ENCODE measurements around the gene NACC2.

Gene NACC2

DNA sequence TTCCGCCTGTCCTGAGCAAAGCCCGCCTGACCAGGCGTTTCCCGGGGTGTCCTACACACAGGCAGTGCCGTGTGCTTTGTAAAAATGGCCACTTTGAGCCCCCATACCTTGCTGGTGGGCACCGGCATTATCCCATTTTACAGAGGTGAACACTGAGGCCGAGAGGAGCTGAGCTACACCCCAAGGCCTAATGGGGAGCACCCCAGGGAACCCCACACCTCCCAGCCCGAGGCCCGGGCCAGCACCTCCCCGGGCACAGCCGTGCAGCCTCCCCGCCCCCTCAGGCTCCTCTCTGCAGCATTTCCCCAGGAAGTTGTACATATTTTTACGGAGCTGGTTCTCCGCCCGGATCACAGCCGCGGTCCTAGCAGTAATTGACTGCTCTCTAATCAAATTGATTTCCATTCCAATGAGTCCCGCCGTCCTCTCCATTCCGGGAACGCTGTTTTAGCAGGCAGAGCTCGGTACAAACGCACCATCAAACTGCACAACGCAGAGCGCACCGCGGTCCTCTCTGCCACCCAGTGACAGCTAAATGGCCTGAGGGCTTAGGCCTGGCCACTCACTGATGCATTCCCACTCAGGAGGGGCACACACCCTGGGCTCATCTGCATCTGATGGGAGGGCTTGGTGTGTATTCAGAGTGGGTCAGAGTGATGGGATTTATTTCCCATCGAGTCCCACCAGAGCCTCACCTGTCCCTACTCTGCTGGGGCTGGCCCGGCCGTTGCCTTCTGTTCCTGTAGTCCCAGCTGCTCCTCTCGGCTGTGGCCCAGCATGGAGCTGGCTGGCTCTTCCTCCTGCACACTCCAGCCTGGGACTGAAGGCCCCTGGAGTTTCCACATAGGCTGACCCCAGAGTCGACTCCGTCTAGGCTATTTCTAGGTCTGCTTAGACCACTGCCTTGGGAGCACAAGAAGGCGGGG lies 97.7 kb downstream of the NACC2 start:
- no peaks in the 10 kb centered on the region for H3K4me1 Mint-ChIP-seq
- no peaks in the 10 kb centered on the region for H3K27me3 Mint-ChIP-seq
- DNase-seq (ENCODE audit: low spot score in 2 of 2) (no peak), ATAC-seq (ENCODE audit: low read depth) (no peak)
- H3K9me3 Mint-ChIP-seq: no peaks in the 10 kb centered on the region
- H3K36me3 Mint-ChIP-seq: no peaks in the 10 kb centered on the region
- H3K27ac Mint-ChIP-seq: no peak overlapping the region
- H3K4me3 Mint-ChIP-seq: no peak overlapping the region

DNA sequence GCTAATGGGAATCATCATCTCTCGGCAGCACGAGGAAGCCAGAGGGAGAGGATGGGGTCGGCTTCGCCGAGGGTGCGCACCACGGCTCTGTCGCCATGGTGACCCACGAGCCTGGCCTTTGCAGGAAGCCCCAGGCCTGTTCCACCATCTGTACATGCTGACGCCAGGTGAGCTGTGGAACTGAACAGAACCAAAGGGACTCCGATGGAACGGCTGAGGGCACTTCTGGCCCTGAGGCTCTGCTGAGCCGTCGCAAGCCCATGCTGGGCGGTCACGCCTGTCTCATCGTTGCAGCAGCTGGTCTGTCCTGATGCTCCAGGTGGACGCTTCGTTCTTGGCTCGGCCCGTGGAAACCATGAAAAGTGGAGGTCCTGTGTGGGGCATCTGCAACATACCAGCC lies 99.3 kb downstream of the NACC2 start:
- no peaks in the 10 kb centered on the region for H3K36me3 Mint-ChIP-seq
- H3K27ac Mint-ChIP-seq: no peak overlapping the region
- no peaks in the 10 kb centered on the region for H3K27me3 Mint-ChIP-seq
- peaks cover 3% of the 10 kb centered on the region for H3K4me1 Mint-ChIP-seq
- H3K4me3 Mint-ChIP-seq: no peak overlapping the region
- no peak for ATAC-seq (ENCODE audit: low read depth)
- H3K9me3 Mint-ChIP-seq: peaks cover under 1% of the 10 kb centered on the region
- DNase-seq (ENCODE audit: low spot score in 2 of 2): no peak

DNA sequence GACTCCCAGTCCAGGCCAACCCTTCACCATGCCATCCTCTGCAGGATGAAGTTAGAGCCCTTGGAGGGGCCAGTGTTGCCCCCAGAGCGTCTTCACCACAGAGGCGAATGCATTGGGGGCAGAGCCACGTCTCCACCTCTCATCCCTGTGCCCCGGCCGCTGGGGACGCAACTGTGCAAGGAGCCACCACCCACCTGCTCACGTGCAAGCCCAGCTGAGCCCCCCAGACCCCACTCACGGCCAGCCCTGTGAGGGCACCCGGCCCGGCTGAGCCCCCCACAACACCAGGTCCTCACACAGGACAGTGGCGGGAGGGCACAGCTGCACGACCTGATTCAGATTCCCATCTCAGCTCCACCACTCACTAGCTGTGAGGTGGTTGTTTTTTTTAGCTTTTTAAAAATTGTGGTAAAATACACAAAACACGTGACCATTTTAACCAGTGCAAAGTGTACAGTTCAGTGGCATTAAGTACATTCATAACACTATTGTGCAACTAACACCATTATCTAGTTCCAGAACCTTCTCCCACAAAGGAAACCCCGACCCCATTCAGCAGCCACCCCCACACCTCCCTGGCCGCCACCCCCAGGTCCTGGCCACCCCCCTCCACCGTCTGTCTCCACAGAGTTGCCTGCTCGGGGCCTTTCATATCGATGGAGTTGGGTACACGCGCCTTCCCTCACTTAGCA lies 100.4 kb downstream of the NACC2 start:
- no peak for ATAC-seq (ENCODE audit: low read depth)
- Mint-ChIP-seq H3K4me1 (peaks cover 5% of the 10 kb centered on the region), H3K27me3 (no peaks in the 10 kb centered on the region), H3K27ac (no peak overlapping the region), H3K4me3 (no peak overlapping the region), H3K36me3 (no peaks in the 10 kb centered on the region), H3K9me3 (peaks cover 2% of the 10 kb centered on the region)
- DNase-seq (ENCODE audit: low spot score in 2 of 2): no peak

DNA sequence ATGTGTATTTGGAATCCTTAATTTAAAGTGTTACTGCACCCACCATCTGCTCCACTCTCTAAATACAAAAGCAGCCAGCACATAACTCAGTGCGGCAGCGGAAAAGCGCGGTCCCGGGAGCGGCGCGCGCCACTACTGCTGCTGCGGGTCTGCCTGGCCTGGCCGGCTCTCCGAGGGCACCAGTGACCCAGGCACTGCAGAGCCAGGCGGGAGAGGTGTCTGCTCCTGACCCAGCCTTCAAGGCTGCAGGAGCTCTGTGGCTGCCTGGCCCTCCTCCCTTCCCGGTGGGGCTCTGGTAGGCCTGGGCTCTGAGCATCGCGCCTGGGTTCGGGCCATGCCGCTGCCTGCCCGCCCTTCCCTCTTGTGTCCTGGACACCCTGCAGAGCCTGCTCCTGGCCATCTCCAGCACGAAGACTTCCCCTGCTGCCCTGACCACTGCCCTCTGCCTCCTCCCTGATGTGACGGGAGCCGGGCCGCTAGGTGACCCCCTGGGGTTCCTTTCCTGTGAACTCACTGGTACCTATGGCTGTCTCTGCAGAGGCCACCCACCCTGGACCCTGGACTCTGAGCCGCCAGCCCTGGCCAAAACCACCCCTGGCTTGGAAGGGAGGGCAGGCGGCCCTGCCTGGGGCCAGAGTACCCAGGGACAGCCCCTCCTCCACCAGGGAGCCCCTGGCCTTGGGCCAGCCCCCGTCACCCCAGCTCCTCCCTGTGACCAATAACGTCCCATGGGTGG lies 101.2 kb downstream of the NACC2 start:
- Mint-ChIP-seq H3K4me3 (no peak overlapping the region), H3K27ac (no peak overlapping the region), H3K27me3 (no peaks in the 10 kb centered on the region), H3K36me3 (no peaks in the 10 kb centered on the region), H3K9me3 (peaks cover 2% of the 10 kb centered on the region), H3K4me1 (peaks cover 7% of the 10 kb centered on the region)
- ATAC-seq (ENCODE audit: low read depth): no peak
- DNase-seq (ENCODE audit: low spot score in 2 of 2): no peak

DNA sequence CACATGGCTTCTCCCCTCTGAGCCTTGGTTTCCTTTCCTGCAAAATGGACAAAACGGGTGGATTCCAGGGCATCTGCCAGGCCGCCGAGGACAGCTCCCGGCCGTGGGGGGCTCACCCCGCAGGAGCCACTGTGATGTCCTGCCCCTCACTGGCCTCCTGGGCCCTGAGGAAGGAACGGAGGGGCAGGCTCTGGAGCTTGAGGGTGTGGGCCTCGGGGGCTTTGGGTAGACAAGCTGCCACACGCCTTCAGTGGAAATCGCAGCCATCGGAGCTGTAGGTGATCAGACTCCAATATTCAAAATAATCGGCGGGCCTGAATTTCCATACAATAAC lies 101.7 kb downstream of the NACC2 start:
- Mint-ChIP-seq H3K4me1 (peaks cover 7% of the 10 kb centered on the region), H3K27me3 (peaks cover under 1% of the 10 kb centered on the region), H3K4me3 (peak overlapping the region; percentile 41), H3K27ac (no peak overlapping the region), H3K9me3 (peaks cover 2% of the 10 kb centered on the region), H3K36me3 (no peaks in the 10 kb centered on the region)
- DNase-seq (ENCODE audit: low spot score in 2 of 2): no peak
- ATAC-seq (ENCODE audit: low read depth): no peak

DNA sequence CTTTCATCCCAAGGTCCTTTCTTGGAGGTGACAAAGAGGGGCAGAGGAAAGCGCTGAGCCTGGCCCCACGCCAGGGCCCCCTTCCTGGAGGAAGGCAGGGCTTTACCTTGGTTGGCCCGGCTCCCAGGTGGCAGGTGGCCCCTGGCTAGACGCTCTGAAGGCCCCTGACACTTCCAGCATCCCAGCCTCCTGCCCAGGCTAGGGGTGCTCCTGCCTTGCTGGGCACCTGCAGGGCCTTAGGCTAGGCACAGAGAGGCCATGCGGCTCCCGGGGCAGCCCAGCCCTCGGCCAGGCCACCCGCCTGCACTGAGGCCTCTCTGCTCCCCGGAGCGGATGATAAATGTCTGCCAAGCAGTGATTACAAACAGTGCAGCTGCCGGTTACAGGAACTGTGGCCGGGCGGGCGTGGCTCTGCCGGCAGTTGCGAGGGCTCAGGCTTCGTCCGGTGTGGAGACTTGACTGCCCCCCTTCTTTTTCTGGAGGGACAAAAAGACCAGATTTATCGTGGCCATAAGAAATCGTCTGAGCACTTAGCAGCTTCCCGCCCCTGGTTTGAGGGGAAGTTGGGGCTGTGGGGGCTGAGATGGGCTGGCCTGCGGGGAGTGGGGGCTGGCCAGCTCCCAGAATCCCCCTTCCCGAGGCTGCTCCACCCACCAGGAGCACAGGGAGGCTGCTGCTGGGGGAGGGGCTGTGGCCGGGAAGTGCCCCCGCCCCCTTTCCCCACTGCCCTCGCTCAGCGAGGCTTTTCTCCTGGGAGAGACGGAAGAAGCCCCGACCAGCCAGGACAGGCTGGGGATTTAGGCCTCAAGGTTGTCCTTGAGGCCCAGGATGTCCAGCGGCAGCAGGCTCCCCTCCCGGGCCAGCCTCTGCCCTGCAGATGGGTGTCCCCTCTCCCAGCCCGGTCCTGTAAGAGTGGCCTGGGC lies 102.3 kb downstream of the NACC2 start:
- H3K9me3 Mint-ChIP-seq: peaks cover 2% of the 10 kb centered on the region
- H3K36me3 Mint-ChIP-seq: no peaks in the 10 kb centered on the region
- ATAC-seq (ENCODE audit: low read depth): peak; percentile 73

DNA sequence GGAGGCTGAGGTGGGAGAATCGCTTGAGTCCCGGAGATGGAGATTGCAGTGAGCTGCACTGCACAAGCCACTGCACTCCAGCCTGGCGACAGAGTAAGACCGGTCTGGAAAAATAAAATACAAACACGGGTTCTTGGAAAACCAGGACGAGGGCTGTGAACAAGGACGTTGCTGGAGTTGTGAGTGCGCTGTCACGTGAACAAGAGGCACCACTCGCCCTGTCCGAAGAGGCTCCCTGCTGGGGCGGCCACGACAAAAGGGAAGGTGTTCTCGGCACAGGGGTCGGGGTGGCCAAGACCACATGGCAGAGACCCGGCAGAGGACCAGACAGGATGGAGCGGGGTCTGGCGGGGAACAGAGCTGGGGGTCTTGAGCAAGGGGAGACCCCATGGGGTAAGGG lies 103.3 kb downstream of the NACC2 start:
- peaks cover 2% of the 10 kb centered on the region for H3K9me3 Mint-ChIP-seq
- H3K4me3 Mint-ChIP-seq: no peak overlapping the region
- DNase-seq (ENCODE audit: low spot score in 2 of 2): no peak
- H3K4me1 Mint-ChIP-seq: peaks cover 7% of the 10 kb centered on the region
- H3K36me3 Mint-ChIP-seq: no peaks in the 10 kb centered on the region
- ATAC-seq (ENCODE audit: low read depth): no peak
- no peak overlapping the region for H3K27ac Mint-ChIP-seq
- H3K27me3 Mint-ChIP-seq: peaks cover 3% of the 10 kb centered on the region

More for the DNA sequence above, 102.3 kb downstream of the NACC2 start:
- Mint-ChIP-seq H3K27ac (no peak overlapping the region), H3K4me3 (peak overlapping the region; percentile 56), H3K27me3 (peaks cover 3% of the 10 kb centered on the region), H3K4me1 (peaks cover 7% of the 10 kb centered on the region)
- DNase-seq (ENCODE audit: low spot score in 2 of 2): peak in 1 of 2 donors; percentile 37

DNA sequence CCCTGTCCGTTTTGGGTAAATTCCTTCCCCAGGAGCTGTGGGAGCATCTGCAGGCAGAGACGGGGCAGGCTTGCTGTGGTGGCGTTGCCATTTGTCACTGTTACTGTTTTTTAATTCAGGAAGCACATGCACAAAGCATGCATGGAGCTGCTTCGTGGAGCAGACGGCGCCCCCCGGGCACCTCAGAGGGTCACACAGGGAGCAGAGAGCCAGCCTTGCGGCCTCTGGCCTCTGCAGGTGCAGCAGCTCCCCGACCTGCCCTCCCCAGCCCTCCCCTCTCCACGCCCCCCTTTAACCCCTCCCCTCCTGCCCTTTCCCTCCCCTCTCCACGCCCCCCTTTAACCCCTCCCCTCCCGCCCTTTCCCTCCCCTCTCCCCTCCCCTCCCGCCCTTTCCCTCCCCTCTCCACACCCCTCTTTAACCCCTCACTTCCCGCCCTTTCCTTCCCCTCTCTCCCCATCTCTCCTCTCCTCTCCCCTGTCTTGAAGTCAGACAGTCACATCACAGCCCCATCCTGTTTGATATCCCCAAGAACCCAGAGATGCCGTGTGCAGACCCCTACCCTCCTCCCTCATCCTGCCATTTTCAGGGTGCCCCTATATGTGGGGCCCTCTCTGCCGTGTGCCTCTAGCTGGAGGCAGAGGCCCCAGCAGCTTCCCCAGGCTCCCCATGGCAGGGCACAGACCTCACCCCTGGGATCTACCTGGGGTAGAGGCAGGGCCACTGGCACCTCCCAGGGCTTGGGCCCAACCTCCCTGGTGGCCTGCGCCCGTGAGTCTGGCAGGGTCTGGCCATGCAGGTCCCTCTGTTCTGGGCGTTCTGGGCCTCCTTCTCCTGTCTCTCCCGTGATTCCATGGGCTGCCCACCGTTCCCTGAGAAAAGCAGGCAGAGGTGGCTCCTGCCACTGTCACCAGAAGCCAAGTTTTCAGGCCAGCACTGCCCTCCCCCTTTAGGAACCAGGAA lies 104.3 kb downstream of the NACC2 start:
- Mint-ChIP-seq H3K4me3 (peak overlapping the region; percentile 47), H3K27me3 (peaks cover 5% of the 10 kb centered on the region), H3K36me3 (no peaks in the 10 kb centered on the region), H3K4me1 (peaks cover 7% of the 10 kb centered on the region), H3K9me3 (peaks cover 2% of the 10 kb centered on the region), H3K27ac (no peak overlapping the region)
- ATAC-seq (ENCODE audit: low read depth) (peak; percentile 63), DNase-seq (ENCODE audit: low spot score in 2 of 2) (no peak)

DNA sequence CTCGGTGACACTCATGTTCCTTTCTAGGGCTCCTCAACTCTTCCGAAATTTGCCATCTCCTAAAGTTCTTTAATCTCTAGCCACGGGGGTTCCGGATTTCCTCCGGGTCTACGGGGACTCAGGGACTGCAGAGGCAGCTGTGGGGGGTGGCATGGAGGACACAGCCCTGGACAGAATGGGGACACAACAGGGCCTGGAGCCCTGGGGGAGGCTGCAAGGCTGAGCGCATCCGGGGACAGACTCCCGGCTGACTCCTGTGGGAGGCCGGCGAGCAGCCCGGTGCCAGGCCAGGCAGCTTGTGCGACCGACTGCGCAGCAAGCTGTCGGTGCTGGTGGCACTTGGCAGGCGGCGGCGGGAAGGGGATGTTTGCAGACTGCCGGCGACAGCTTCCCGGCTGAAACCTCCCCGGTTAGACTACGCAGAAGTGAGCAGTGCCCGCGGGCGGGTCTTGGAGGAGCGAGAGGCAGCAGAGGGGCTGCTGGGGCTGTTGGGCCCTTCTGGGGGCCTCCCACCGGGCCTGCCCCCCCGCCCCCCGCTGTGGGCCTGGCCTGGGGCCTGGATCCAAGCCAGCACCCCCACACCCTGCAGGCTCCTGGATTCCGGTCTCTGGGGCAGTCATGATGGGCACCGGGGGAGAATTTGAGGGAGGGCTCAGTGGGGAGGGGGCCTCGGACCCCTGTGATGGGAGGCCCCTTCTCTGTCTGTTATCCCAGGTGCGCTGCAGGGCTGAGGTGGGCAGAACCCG lies 105.2 kb downstream of the NACC2 start:
- DNase-seq (ENCODE audit: low spot score in 2 of 2) (no peak), ATAC-seq (ENCODE audit: low read depth) (peak; percentile 34)
- Mint-ChIP-seq H3K9me3 (peaks cover 2% of the 10 kb centered on the region), H3K4me1 (peaks cover 7% of the 10 kb centered on the region), H3K36me3 (no peaks in the 10 kb centered on the region), H3K27ac (no peak overlapping the region), H3K27me3 (peaks cover 6% of the 10 kb centered on the region), H3K4me3 (peak overlapping the region; percentile 11)

DNA sequence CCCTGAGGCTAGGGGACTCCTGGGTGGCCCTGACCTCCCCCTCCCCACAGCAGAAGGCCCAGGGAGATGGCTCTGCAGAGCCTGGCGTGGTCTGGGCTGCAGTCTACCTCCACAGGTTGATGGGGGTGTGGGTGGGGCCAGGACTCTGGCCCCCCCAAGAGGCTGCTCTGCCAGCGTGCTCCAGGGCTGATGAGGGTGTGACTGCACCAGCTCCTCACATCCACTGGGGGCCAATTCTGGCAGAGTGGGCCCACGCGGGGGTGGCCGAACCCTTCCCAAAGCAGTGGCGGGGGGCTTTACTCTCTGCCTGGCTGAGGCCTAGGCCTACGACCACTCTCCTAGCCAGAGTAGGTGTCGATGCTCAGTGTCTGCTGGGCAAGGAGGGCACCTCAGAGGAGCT lies 105.9 kb downstream of the NACC2 start:
- peaks cover 6% of the 10 kb centered on the region for H3K27me3 Mint-ChIP-seq
- H3K27ac Mint-ChIP-seq: no peak overlapping the region
- H3K4me1 Mint-ChIP-seq: peaks cover 7% of the 10 kb centered on the region
- H3K36me3 Mint-ChIP-seq: no peaks in the 10 kb centered on the region
- peaks cover 2% of the 10 kb centered on the region for H3K9me3 Mint-ChIP-seq
- no peak for DNase-seq (ENCODE audit: low spot score in 2 of 2)
- ATAC-seq (ENCODE audit: low read depth): no peak
- H3K4me3 Mint-ChIP-seq: no peak overlapping the region

DNA sequence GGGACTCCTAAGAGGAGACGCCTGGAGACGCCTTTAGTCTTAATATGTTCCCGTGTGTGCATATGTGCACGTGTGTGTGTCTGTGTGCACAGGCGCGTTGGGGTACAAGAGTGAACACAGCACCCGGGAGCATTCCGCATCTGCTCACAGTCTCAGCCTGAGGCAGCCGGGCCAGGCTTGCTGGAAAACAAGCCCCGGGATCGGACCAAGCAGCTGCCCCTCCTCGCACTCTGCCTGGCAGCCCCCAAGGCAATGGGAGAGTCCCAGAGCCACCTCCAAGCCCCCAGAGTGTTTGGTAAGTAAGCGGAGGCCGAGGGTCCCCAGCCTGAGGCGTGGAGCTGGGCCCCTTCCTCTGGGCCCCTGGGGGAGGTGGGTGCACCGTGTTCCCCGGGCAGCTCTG lies 106.6 kb downstream of the NACC2 start:
- H3K4me1 Mint-ChIP-seq: peaks cover 7% of the 10 kb centered on the region
- H3K4me3 Mint-ChIP-seq: no peak overlapping the region
- no peak for ATAC-seq (ENCODE audit: low read depth)
- H3K27me3 Mint-ChIP-seq: peaks cover 8% of the 10 kb centered on the region
- no peak overlapping the region for H3K27ac Mint-ChIP-seq
- no peak for DNase-seq (ENCODE audit: low spot score in 2 of 2)
- H3K9me3 Mint-ChIP-seq: peaks cover 2% of the 10 kb centered on the region
- H3K36me3 Mint-ChIP-seq: no peaks in the 10 kb centered on the region

DNA sequence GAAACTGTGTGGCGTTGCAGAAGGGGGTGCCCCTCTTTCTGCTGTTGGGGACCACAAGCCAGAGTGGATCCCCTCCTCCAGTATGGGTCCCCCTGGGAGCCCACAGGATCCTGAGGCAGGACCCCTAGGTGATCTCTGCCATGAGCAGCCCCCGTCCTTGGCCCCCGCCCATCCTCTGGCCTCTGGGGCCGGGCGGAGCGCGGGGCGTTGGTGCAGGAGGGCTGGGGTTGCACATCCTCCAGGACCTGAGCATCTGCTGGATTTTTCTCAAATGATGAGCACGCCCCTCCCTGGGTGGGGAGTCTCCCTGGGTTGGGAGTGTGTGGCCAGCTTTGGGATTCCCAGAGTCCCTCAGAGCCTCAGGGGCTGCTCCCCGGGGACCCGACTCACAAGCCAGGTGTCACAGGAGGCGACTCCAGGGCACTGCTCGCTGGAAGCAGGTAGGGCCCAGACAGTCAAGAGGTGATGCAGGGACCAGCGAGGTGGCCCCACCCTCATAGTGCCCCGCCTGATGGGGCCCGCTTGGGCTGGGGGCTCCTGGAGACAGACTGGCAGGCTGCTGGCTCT lies 107.2 kb downstream of the NACC2 start:
- Mint-ChIP-seq H3K36me3 (no peaks in the 10 kb centered on the region), H3K27me3 (peaks cover 8% of the 10 kb centered on the region), H3K4me1 (peaks cover 7% of the 10 kb centered on the region), H3K4me3 (no peak overlapping the region), H3K9me3 (peaks cover 2% of the 10 kb centered on the region), H3K27ac (no peak overlapping the region)
- DNase-seq (ENCODE audit: low spot score in 2 of 2) (no peak), ATAC-seq (ENCODE audit: low read depth) (no peak)
